Mammary epithelial cell (primary cell): ENCODE data around the gene TNFRSF14.

ENCODE experiments used
- CTCF ChIP-seq, 2 donors: IDR thresholded peaks in 1 of 2; conservative IDR thresholded peaks in 1 of 2; 2 replicates each; pipeline ENCODE4 v1.5.1; 2011 to 2012; ENCODE audit warnings: inconsistent platforms in 2 of 2, low read length in 2 of 2, mild to moderate bottlenecking in 2 of 2, control low read depth in 1 of 2, low read depth in 1 of 2; ENCODE audit not compliant: insufficient read depth in 1 of 2; ENCODE audit errors: extremely low read depth in 1 of 2
- EZH2 ChIP-seq: IDR thresholded peaks from 2 replicates; pipeline ENCODE4 v1.6.1; 2012; ENCODE audit warnings: low read length, inconsistent platforms, borderline replicate concordance

GRCh38 chr1:2506901-2507565, 49.1 kb upstream of the TNFRSF14 start:
- TF ChIP-seq CTCF (conservative IDR thresholded peaks at IDR 0.05 in 1 of 2, IDR thresholded peaks at IDR 0.05 in 1 of 2; ENCODE audit: extremely low read depth in 1 of 2, insufficient read depth in 1 of 2, low read depth in 1 of 2, low read length in 2 of 2) (no peak), EZH2 (no peak)
